Mononuclear cell (primary cell): ENCODE results near the gene ASS1. TPM values are rescaled to one million over a fixed set of nuclear protein-coding genes. Genes with fewer than 3 reads are reported as not detected.

ENCODE experiments used
- H3K27me3 ChIP-seq: 2 replicates; pipeline ENCODE4 v1.6.0; 2011; ENCODE audit warnings: low read length, control low read depth; ENCODE audit not compliant: insufficient read depth
- H3K4me1 ChIP-seq: 2 replicates; pipeline ENCODE4 v1.5.1; 2011; ENCODE audit warnings: mild to moderate bottlenecking, low read length, control low read depth; ENCODE audit not compliant: insufficient read depth
- H3K4me3 ChIP-seq: 2 replicates; pipeline ENCODE4 v1.5.1; 2011; ENCODE audit warnings: mild to moderate bottlenecking, low read length, moderate library complexity
- H3K9me3 ChIP-seq: 2 replicates; pipeline ENCODE4 v1.5.1; 2011; ENCODE audit warnings: low read depth, mild to moderate bottlenecking, control low read depth, low read length
- total RNA-seq: library from RNA; depleted of rRNA; stranded (reverse); fragments of >200 nt; gene quantifications from one replicate; pipeline ENCODE4 v1.2.3, GENCODE V29; 2012

The ASS1 gene
- total RNA-seq, 1 donor = 0.10 TPM

DNA sequence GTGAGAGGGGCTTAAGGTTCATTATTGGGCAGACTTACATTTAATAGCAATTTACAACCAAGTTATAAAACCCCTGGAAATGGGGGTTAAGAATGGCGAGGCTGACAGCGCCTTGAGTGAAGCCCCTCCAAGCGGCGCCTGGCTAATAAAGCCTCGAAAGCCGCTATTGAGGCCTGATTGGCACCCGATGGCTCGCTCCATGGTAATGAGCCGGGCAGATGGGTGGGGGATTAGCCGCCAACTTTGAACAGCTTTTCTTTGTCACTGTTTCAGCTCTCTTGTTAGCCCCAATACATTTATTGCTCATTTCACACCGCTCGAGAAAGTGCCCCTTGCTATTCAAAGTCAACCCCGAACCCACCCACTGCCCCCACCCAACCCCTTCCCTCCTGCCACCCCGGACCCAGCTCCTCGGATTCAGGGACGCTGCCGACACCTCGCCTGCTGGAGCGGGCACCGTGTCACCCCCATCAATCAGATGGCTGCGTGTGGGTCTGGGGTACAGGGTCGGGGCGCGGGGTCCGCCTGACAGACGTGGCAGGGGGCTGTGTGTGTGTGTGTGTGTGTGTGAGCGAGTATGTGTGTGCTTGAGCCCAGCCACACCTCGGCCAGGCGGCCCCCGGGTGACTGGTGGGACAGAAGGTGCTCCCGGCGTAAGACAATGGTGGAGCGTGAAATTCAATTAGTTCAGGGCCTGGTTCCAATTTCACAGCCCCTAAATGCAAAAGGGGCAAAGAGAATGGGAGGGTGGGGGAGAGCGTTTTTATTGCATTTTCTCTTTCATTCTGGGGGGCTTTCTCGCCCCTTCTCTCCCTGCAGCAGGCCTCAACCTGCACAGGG lies 34.2 kb downstream of the ASS1 start:
- no peaks in the 10 kb centered on the region for H3K4me1 ChIP-seq
- H3K4me3 ChIP-seq = no peak overlapping the region
- no peaks in the 10 kb centered on the region for H3K9me3 ChIP-seq
- H3K27me3 ChIP-seq = peaks cover 2% of the 10 kb centered on the region

DNA sequence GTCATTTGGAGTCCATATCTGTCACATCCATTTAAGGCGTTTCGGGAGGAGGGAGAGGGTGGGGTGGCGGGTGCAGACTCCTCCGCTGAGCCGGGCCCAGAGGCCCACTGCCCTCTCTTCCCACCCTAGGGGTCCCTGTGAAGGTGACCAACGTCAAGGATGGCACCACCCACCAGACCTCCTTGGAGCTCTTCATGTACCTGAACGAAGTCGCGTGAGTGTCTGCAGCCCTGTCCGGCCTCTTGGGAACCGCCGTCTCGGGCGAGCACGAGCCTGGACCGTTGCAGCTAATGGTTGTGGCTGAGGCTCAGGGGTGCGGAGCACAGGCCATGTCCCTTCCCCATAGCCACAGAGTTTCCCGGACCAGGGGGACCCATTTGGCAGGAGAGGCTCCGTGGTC lies 34.8 kb downstream of the ASS1 start:
- H3K4me1 ChIP-seq = no peaks in the 10 kb centered on the region
- no peaks in the 10 kb centered on the region for H3K9me3 ChIP-seq
- H3K27me3 ChIP-seq = peaks cover 2% of the 10 kb centered on the region
- H3K4me3 ChIP-seq = no peak overlapping the region

DNA sequence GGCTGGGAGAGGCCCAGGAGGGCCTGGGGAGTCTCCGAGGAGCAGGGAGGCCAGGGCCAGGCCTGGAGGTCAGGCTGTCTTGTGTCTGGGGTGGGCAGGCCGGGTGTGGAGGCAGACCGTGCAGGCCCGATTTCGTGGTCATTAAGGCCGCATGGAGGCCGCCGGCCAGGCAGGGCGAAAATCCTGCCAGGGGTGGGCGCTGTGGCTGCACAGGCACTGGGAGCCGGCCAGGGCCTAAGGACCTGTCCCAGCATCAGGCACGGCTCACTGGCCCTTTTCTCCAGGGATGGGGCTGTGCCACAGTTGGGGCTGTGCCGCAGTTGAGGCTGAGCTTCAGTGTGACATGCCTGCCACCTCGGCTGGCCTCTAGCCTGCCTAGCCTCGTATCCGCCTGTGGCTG lies 35.9 kb downstream of the ASS1 start:
- H3K27me3 ChIP-seq = peaks cover 2% of the 10 kb centered on the region
- H3K4me3 ChIP-seq = no peak overlapping the region
- no peaks in the 10 kb centered on the region for H3K4me1 ChIP-seq
- no peaks in the 10 kb centered on the region for H3K9me3 ChIP-seq

DNA sequence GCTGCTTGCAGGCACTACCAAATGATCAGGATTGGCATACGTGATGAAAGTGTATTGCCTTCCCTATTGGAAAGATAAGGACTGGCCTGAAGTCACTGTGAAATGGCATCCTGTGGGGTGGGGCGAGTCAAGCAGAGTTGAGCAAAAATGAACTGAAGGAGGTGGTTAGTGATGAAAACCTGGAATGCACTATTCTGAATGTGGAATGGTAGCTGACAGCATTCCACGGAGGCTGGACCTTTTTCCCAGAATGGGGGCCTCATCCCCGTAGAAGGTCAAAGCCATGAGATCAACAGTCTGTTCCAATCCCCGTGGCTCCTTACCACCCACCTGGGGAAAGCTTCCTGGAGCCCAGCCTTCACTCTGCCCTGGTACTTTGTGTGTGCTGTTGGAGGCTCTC lies 37.7 kb downstream of the ASS1 start:
- H3K4me3 ChIP-seq = no peak overlapping the region
- peaks cover 2% of the 10 kb centered on the region for H3K27me3 ChIP-seq
- no peaks in the 10 kb centered on the region for H3K9me3 ChIP-seq
- no peaks in the 10 kb centered on the region for H3K4me1 ChIP-seq

DNA sequence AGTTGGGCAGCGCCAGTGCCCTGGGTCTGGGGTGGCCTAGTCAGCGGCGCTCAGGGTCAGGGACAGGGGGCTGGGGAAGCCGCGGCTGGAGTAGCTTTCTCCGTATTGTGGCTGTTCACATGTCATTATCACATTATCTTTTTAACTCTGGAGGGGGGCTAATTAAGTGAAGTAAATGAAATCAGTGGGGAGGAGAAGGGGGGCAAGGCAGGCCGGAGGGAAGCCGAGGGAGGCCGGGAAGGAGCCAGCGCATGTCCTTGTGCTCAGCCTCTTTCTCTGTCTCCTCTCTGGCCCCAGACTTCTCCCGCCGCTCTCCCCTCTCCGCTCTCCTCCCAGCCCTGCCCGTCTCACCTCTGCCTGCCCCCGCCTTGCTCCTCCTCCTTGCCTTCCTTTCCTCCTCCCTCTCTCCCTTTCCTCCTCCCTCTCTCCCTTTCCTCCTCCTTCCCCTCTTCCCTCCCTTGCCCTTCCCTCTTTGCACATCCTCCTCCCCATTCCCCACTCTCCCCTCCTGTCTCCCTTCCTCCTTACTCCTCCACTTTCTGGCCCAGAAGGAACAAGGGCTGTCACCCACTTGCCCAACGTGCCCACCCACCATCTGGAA lies 38.7 kb downstream of the ASS1 start:
- Histone ChIP-seq H3K27me3 (peaks cover 2% of the 10 kb centered on the region), H3K9me3 (no peaks in the 10 kb centered on the region), H3K4me3 (no peak overlapping the region), H3K4me1 (no peaks in the 10 kb centered on the region)

DNA sequence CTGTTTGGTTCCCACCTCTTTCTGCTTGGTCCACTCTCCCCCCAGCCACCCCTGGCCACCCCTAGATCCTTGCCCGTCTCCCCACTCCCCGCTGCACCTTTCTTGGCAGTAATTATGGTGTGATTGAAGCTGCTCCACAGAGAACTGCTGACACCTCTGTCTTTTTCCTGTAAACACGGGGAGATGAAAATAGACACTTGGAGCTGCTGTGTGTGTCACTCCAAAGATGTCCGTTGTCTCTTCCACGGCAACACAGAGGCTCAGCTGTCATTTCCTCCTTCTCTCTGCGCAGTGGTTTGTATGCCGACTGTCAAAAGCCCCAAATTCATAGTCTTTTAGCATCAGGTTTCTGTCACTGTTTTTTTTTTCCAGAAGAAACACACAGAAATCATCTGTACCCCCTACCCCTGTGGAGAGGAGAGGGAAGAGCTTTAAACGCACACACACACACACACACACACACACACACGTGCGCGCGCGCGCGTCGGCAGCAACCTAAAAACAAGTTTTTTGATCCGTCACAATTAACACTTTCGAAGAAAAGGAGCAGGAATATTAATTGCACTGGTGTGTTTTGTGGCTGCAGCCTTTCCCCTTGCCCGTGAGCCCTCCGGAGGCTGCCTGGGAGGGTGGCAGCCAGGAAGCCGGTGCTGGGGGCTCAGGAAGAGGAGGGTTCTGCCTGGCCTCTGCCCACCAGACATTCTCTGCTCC lies 39.8 kb downstream of the ASS1 start:
- Histone ChIP-seq H3K27me3 (peaks cover 2% of the 10 kb centered on the region), H3K9me3 (no peaks in the 10 kb centered on the region), H3K4me3 (no peak overlapping the region), H3K4me1 (no peaks in the 10 kb centered on the region)

DNA sequence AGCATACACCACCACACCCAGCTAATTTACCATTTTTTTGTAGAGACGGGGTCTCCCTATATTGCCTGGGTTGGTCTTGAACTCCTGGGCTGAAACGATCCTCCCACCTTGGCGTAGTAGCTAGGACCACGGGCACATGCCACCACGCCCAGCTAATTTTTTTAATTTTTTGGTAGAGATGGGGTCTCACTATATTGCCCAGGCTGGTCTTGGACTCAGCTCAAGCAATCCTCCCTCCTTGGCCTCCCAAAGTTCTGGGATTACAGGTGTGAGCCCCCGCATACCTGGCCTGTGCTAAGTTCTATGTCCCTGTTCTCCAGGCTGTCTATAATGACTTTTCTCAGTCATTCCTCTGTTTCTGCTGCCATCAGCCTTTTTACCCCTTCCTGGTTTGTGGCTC lies 41.3 kb downstream of the ASS1 start:
- no peaks in the 10 kb centered on the region for H3K4me1 ChIP-seq
- no peaks in the 10 kb centered on the region for H3K9me3 ChIP-seq
- no peak overlapping the region for H3K4me3 ChIP-seq
- peaks cover 2% of the 10 kb centered on the region for H3K27me3 ChIP-seq

DNA sequence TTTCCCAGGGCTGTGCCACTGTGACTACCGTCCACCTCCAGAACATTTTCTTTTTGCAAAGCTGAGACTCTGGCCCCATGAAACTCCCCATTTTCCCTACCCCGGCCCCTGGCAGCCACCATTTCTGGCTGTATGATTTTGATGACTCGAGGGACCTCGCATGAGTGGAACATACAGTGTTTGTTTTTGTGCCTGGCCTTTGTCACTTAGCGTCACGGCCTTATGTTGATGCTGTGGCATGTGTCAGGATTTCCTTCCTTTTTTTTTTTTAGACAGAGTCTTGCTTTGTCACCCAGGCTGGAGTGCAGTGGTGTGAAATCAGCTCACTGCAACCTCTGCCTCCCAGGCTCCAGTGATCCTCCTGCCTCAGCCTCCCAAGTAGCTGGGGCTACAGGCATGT lies 42.7 kb downstream of the ASS1 start:
- no peaks in the 10 kb centered on the region for H3K4me1 ChIP-seq
- H3K27me3 ChIP-seq = peaks cover 2% of the 10 kb centered on the region
- H3K9me3 ChIP-seq = no peaks in the 10 kb centered on the region

DNA sequence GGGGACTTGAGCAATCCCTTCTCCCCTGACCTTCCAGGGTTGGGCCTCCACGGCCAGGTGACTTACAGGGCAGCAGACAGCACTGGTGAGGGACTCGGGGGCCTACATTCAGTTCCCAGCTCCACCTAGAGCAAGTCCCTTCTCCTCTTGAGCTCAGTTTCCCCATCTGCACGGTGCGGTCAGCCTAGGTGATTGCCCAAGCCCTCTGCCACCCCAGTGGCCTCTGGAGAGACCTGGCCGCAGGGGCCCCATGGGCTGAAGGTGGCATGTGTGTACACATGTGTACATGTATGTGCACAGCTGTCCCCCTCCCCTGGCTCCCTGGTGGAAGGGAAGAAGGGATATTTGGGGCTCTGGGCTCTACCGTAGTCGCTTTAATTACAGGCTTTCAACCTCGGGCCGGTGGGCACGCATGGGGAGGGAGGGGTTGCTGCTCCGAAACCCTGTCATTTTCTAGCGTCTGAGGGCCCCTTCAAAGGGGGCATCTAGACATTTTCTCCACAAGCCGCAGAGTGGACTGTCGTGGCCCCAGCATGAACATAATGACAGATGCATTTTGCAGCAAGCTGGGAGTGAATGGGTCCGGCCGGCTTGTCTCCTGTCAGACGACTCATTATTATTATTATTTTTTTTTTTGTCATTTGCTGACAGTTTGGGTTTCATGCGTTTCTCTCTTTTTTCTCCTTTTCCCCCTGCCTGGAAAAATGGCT lies 44.0 kb downstream of the ASS1 start:
- no peaks in the 10 kb centered on the region for H3K27me3 ChIP-seq
- no peak overlapping the region for H3K4me3 ChIP-seq
- no peaks in the 10 kb centered on the region for H3K9me3 ChIP-seq

More for the DNA sequence above, 42.7 kb downstream of the ASS1 start:
- H3K4me3 ChIP-seq = no peak overlapping the region

DNA sequence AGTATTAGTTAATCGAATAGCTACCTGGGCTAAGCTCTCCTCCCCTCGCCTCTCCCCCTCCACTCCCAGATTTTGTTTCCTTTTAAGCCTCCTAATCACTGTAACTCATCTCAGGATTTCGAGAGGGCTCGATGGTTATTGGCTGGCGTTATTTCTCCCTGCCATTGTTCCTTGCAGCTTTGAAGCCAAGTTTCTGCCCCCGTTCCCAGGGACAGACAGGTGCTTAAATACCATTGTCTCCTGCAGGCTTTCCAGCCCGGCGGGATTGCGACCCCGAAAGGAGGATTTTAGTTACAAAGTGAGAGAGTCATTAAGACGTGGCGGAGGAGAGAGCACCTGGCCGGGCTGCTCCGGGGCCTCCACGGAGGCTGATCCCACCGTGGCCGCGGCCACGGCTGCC lies 46.2 kb downstream of the ASS1 start:
- Histone ChIP-seq H3K27me3 (no peaks in the 10 kb centered on the region), H3K4me1 (no peaks in the 10 kb centered on the region), H3K9me3 (no peaks in the 10 kb centered on the region), H3K4me3 (no peak overlapping the region)

More for the DNA sequence above, 44.0 kb downstream of the ASS1 start:
- H3K4me1 ChIP-seq = no peaks in the 10 kb centered on the region

DNA sequence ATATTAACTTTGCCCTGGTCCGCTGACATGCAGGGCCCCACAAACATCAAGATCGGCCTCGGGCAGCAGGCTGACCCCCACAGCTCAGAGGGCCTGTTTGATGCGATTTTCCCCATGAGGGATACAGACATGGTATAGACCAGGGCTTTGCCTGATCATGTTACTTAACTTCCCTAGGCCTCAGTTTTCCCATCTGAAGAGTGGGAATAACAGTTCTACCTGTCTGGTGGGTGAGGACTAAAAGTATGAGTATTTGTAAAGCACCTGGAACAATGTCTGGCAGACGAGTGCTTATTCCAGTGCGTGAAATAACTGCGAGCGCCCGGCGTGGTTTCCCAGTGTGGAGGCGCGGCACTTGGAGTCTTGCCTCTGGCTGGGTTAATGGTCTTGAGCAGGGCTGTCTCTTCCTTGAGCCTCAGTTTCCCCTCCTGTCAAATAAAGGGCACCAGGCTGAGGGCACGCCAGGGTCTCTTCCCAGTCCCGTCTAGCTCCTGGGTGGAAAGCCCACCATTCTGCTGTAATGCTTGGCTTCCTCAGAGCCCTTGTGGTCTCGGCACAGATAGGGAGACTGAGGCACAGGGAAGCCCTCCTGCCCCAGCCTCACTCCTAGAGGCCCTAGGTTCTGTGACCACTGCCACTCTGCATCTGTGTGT lies 47.2 kb downstream of the ASS1 start:
- Histone ChIP-seq H3K4me1 (no peaks in the 10 kb centered on the region), H3K4me3 (no peak overlapping the region), H3K9me3 (no peaks in the 10 kb centered on the region), H3K27me3 (no peaks in the 10 kb centered on the region)

DNA sequence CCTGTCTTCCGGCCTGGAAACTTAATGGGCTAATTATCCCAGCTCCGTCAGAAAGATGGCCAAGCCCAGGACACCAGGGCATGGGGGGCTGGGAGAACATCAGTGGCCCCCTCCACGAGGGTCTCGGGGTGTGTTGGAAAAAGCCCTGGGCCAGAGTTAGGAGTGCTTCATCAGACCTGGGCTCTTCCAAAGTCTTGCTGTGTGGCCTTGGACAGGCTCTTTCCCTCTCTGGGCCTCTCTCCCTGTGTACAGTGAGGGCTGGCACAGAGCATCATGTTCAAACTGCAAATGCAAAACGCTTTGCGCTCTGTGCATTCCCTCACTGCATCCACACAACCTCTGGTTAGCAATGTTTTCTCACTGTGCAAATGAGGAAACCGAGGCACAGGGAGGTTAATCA lies 48.3 kb downstream of the ASS1 start:
- H3K9me3 ChIP-seq = no peaks in the 10 kb centered on the region
- no peak overlapping the region for H3K4me3 ChIP-seq
- no peaks in the 10 kb centered on the region for H3K27me3 ChIP-seq

DNA sequence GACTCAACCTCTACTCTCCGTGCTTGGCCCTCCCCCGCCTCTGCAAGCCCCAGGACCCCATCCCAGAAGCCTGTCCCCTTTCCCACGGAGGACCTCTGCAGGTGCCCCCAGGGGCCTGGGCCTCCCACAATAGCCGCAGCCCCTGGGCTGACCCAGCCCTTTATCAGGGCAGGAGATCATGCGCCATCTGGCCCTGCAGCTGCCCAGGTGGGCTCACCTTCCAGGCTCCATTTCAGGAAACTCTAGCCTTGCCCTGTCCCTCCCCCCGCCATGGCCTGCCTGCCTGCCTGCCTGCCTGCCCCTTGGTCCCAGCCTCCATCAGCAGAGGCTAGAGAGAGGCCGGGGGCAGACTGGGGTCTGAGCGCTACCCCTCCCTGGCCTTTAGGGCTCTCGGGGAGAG lies 48.7 kb downstream of the ASS1 start:
- H3K4me1 ChIP-seq = no peaks in the 10 kb centered on the region
- no peaks in the 10 kb centered on the region for H3K9me3 ChIP-seq
- H3K4me3 ChIP-seq = no peak overlapping the region
- no peaks in the 10 kb centered on the region for H3K27me3 ChIP-seq

More for the DNA sequence above, 48.3 kb downstream of the ASS1 start:
- H3K4me1 ChIP-seq = no peaks in the 10 kb centered on the region

DNA sequence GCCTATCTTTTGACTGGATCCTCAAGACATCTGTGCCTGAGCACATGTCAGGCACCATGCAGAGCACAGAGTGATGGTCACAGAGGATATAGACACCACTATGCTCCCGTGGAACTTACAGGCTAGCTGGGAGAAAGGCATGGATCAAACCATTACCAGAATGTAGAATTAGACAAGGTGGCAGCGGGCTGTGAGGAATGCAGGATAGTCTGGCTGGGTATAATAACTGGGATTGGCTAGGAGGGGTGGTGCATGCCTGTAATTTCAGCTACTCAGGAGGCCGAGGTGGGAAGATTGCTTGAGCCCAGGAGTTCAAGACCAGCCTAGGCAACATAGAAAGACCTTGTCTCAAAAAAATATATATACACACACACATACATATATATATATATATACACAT lies 50.3 kb downstream of the ASS1 start:
- H3K27me3 ChIP-seq = no peaks in the 10 kb centered on the region
- H3K9me3 ChIP-seq = no peaks in the 10 kb centered on the region
- H3K4me3 ChIP-seq = no peak overlapping the region
- no peaks in the 10 kb centered on the region for H3K4me1 ChIP-seq
